Mesenchymal stem cell (in vitro differentiated cells and primary cell): ENCODE measurements around the gene RAD51B.
A peak's percentile ranks its signal among the peaks of the same experiment; 100 is the strongest.

Source experiments
- DNase-seq: peaks from one replicate; pipeline ENCODE4 v3.0.0-alpha.2; 2013
- H2AFZ ChIP-seq: one replicate; pipeline ENCODE4 v1.6.1; 2013; ENCODE audit warnings: low read depth, mild to moderate bottlenecking, control low read depth, inconsistent platforms, low read length, moderate library complexity
- H2AK5ac ChIP-seq: 2 replicates; pipeline ENCODE4 v1.6.1; 2013; ENCODE audit warnings: low read length, moderate library complexity, mild to moderate bottlenecking, inconsistent platforms; ENCODE audit not compliant: severe bottlenecking
- H2BK120ac ChIP-seq: one replicate; pipeline ENCODE4 v1.6.1; 2013; ENCODE audit warnings: low read depth, mild to moderate bottlenecking, inconsistent platforms, low read length, moderate library complexity
- H2BK12ac ChIP-seq, 2 experiments: one replicate each; pipeline ENCODE4 v1.6.1; 2013; ENCODE audit warnings: inconsistent platforms in 2 of 2, low read length in 2 of 2, mild to moderate bottlenecking in 2 of 2, moderate library complexity in 2 of 2, control low read depth in 1 of 2
- H2BK15ac ChIP-seq: one replicate; pipeline ENCODE4 v1.6.1; 2013; ENCODE audit warnings: mild to moderate bottlenecking, low read depth, inconsistent platforms; ENCODE audit not compliant: poor library complexity, severe bottlenecking
- H2BK5ac ChIP-seq: 2 replicates; pipeline ENCODE4 v1.6.1; 2013; ENCODE audit warnings: low read depth, mild to moderate bottlenecking, low read length, control low read depth, inconsistent platforms; ENCODE audit not compliant: poor library complexity, severe bottlenecking
- H3K14ac ChIP-seq, 2 experiments: one replicate each; pipeline ENCODE4 v1.6.1; 2013; ENCODE audit warnings: inconsistent platforms in 2 of 2, low read length in 2 of 2, control low read depth in 1 of 2, mild to moderate bottlenecking in 1 of 2, moderate library complexity in 1 of 2
- H3K18ac ChIP-seq, 2 experiments: one replicate each; pipeline ENCODE4 v1.6.1; 2013; ENCODE audit warnings: inconsistent platforms in 2 of 2, low read length in 2 of 2, control low read depth in 1 of 2, low read depth in 1 of 2, mild to moderate bottlenecking in 1 of 2
- H3K23ac ChIP-seq, 2 experiments: one replicate each; pipeline ENCODE4 v1.6.1; 2013; ENCODE audit warnings: inconsistent platforms in 2 of 2, low read length in 2 of 2, mild to moderate bottlenecking in 2 of 2, moderate library complexity in 2 of 2, control low read depth in 1 of 2
- H3K27ac ChIP-seq: 2 replicates; pipeline ENCODE4 v1.5.1; 2013; ENCODE audit warnings: mild to moderate bottlenecking, moderate library complexity, low read length, control low read depth, inconsistent platforms; ENCODE audit not compliant: poor library complexity, severe bottlenecking
- H3K27me3 ChIP-seq, 2 experiments: 2 replicates each; pipeline versions ENCODE4 v1.6.1 to v1.7.0; 2013; ENCODE audit warnings: low read length in 2 of 2, mild to moderate bottlenecking in 2 of 2, moderate library complexity in 2 of 2, control low read depth in 1 of 2, inconsistent platforms in 1 of 2; ENCODE audit not compliant: control insufficient read depth in 1 of 2, insufficient read depth in 1 of 2
- H3K36me3 ChIP-seq, 2 experiments: 2 replicates each; pipeline versions ENCODE4 v1.6.1 to v1.7.0; 2013; ENCODE audit warnings: low read length in 2 of 2, control low read depth in 1 of 2, inconsistent platforms in 1 of 2, low read depth in 1 of 2, mild to moderate bottlenecking in 1 of 2; ENCODE audit not compliant: insufficient read depth in 2 of 2, control insufficient read depth in 1 of 2
- H3K4ac ChIP-seq, 2 experiments: one replicate each; pipeline ENCODE4 v1.6.1; 2013; ENCODE audit warnings: inconsistent platforms in 2 of 2, low read length in 2 of 2, mild to moderate bottlenecking in 2 of 2, moderate library complexity in 2 of 2, control low read depth in 1 of 2, low read depth in 1 of 2
- H3K4me1 ChIP-seq: 2 replicates; pipeline ENCODE4 v1.6.1; 2013; ENCODE audit warnings: low read depth, low read length, control low read depth; ENCODE audit not compliant: control insufficient read depth, insufficient read depth
- H3K4me2 ChIP-seq: 2 replicates; pipeline ENCODE4 v1.6.1; 2013; ENCODE audit warnings: low read length, mild to moderate bottlenecking, inconsistent platforms; ENCODE audit not compliant: poor library complexity, severe bottlenecking
- H3K4me3 ChIP-seq, 2 experiments: 2 replicates each; pipeline versions ENCODE4 v1.5.1 to v1.7.0; 2013; ENCODE audit warnings: low read length in 2 of 2, mild to moderate bottlenecking in 2 of 2, control low read depth in 1 of 2, low read depth in 1 of 2; ENCODE audit not compliant: insufficient read depth in 1 of 2
- H3K79me1 ChIP-seq: replicated peaks from 2 replicates; pipeline ENCODE4 v1.6.1; 2013; ENCODE audit warnings: mild to moderate bottlenecking, control low read depth, low read length, inconsistent platforms; ENCODE audit not compliant: poor library complexity, severe bottlenecking
- H3K9ac ChIP-seq: 2 replicates; pipeline ENCODE4 v1.7.0; 2013; ENCODE audit warnings: mild to moderate bottlenecking, low read length, moderate library complexity
- H3K9me3 ChIP-seq: 2 replicates; pipeline ENCODE4 v1.7.0; 2013; ENCODE audit warnings: mild to moderate bottlenecking, low read length; ENCODE audit not compliant: control insufficient read depth
- H4K8ac ChIP-seq: one replicate; pipeline ENCODE4 v1.6.1; 2013; ENCODE audit warnings: inconsistent platforms, mild to moderate bottlenecking, low read length, moderate library complexity
- H4K91ac ChIP-seq: one replicate; pipeline ENCODE4 v1.6.1; 2013; ENCODE audit warnings: mild to moderate bottlenecking, low read length, inconsistent platforms
- WGBS: methylation state at CpG from one replicate; pipeline ENCODE4 v1.1.7; 2013; ENCODE audit warnings: mixed read lengths; 5-methylcytosine and 5-hydroxymethylcytosine counted together

The RAD51B gene

DNA sequence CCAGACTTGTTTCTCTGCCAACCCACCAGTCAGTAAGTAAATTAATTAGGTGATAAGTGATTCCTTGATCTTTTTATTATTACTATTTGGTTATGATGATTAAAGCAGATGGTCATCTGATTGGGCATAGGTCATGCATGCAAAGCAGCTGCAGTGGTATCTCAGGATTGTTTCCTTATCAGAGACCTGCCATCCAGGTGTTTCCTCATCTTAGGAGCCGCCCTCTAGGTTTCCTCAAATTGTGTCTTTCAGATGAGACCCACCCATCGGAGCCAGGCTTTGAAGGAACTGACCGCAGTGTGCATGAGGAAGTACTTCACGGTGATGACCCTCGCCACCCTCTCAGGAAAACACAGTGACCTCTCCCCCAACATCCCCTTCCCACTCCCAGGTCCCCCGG is 910.0 kb downstream of the RAD51B start:
- DNase-seq: no peak
- H4K91ac ChIP-seq: no peak overlapping the region
- H3K4ac ChIP-seq: no peak overlapping the region
- H2BK5ac ChIP-seq: no peak overlapping the region
- H4K8ac ChIP-seq: no peak overlapping the region
- no peak overlapping the region for H2BK12ac ChIP-seq
- no peaks in the 10 kb centered on the region for H3K9me3 ChIP-seq
- no peak overlapping the region for H3K14ac ChIP-seq
- no peak overlapping the region for H2AFZ ChIP-seq
- no peaks in the 10 kb centered on the region for H3K36me3 ChIP-seq
- WGBS: over 99% methylated on average over 5 of the region's 6 CpGs
- H3K79me1 ChIP-seq: no peaks in the 10 kb centered on the region
- no peak overlapping the region for H2BK15ac ChIP-seq
- H3K18ac ChIP-seq: no peak overlapping the region
- no peak overlapping the region for H3K27ac ChIP-seq
- no peak overlapping the region for H3K9ac ChIP-seq
- no peak overlapping the region for H2BK120ac ChIP-seq
- no peak overlapping the region for H3K4me3 ChIP-seq
- no peak overlapping the region for H3K23ac ChIP-seq
- no peak overlapping the region for H2AK5ac ChIP-seq
- H3K27me3 ChIP-seq: no peaks in the 10 kb centered on the region
- H3K4me1 ChIP-seq: peaks cover 4% of the 10 kb centered on the region
- H3K4me2 ChIP-seq: no peak overlapping the region

DNA sequence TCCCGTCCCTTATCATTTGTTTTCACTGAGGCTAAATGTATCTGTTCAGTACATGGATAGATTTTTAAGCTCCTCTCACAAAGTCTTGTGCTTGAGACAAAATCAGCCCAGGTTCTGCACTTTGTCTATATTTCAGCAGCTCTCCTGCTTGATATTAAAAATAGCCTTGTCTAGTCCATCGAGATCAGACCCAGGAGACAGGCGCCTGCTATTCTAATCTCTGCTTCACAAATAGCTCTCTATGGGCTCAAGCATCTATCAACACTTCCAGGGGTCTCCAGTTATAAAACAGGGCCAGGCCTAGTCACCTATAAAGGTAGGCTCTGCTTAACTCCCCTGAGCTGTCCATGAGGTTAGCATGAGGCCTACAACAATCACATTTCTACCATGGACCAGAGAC is 910.8 kb downstream of the RAD51B start:
- H4K91ac ChIP-seq: no peak overlapping the region
- H2BK15ac ChIP-seq: no peak overlapping the region
- no peak overlapping the region for H3K4ac ChIP-seq
- H2BK120ac ChIP-seq: no peak overlapping the region
- no peak for DNase-seq
- H3K4me3 ChIP-seq: no peak overlapping the region
- no peak overlapping the region for H3K4me2 ChIP-seq
- H2AK5ac ChIP-seq: no peak overlapping the region
- H3K14ac ChIP-seq: no peak overlapping the region
- H3K27me3 ChIP-seq: no peaks in the 10 kb centered on the region
- no peak overlapping the region for H2AFZ ChIP-seq
- no peak overlapping the region for H3K23ac ChIP-seq
- H3K9ac ChIP-seq: no peak overlapping the region
- no peak overlapping the region for H3K27ac ChIP-seq
- peak overlapping the region in 1 of 2 experiments; percentile 43 for H2BK12ac ChIP-seq
- no peaks in the 10 kb centered on the region for H3K9me3 ChIP-seq
- no peak overlapping the region for H3K18ac ChIP-seq
- no peaks in the 10 kb centered on the region for H3K79me1 ChIP-seq
- peaks cover 4% of the 10 kb centered on the region for H3K4me1 ChIP-seq
- 81% methylated on average over 3 of the region's 3 CpGs for WGBS
- H2BK5ac ChIP-seq: no peak overlapping the region
- no peaks in the 10 kb centered on the region for H3K36me3 ChIP-seq
- no peak overlapping the region for H4K8ac ChIP-seq

DNA sequence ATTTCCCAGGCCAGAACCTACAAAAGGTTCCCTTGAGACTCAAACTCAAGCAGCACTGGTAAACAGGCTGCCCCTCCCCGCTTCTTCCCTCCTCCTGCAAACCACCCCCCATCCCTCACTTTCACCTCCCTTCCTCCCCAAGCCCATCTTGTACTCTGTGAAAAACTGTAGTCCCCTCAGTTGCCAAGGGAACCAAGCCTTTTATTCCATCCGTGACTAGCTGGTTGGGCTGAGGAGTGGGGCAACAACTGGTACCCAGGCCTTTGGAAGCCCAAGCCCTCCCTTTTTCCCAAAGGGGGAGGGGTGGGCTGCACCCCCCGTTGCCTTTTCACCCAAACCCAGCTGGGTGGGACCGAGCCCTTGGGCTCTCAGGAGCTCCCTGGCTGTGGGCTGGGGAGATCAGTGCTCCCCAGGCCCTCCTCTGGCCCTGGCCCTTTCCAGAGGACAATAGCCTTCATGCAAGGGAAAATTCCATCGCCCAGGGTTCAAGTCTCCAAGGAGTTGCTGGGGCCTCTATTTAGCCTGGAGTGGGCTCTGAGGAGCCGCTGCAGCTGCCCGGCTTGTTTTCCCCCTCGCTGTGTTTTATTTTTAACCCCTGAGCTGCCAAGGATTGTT is 911.3 kb downstream of the RAD51B start:
- Histone ChIP-seq H3K36me3 (no peaks in the 10 kb centered on the region), H2AK5ac (no peak overlapping the region), H4K8ac (peak overlapping the region; percentile 39), H2BK15ac (peak overlapping the region; percentile 91), H2BK120ac (peak overlapping the region; percentile 82), H3K9me3 (no peaks in the 10 kb centered on the region), H3K14ac (no peak overlapping the region), H3K18ac (peak overlapping the region in 1 of 2 experiments; percentile 56), H3K4me2 (no peak overlapping the region), H3K4ac (peak overlapping the region in 1 of 2 experiments; percentile 37), H3K23ac (no peak overlapping the region), H2BK5ac (no peak overlapping the region), H3K79me1 (no peaks in the 10 kb centered on the region), H2BK12ac (peak overlapping the region; percentile 38 to 59), H3K9ac (no peak overlapping the region), H3K4me1 (peaks cover 4% of the 10 kb centered on the region), H3K4me3 (no peak overlapping the region), H3K27ac (no peak overlapping the region), H4K91ac (peak overlapping the region; percentile 45), H3K27me3 (no peaks in the 10 kb centered on the region), H2AFZ (no peak overlapping the region)
- WGBS: 32% methylated on average over 8 of the region's 8 CpGs
- DNase-seq: no peak

- H2BK15ac ChIP-seq: no peak overlapping the region
- H2BK120ac ChIP-seq: no peak overlapping the region
- H4K91ac ChIP-seq: no peak overlapping the region
- no peak overlapping the region for H2AK5ac ChIP-seq
- peak overlapping the region; percentile 45 to 89 for H2BK12ac ChIP-seq
- H3K4me3 ChIP-seq: no peak overlapping the region
- no peaks in the 10 kb centered on the region for H3K36me3 ChIP-seq
- peak; percentile 42 for DNase-seq
- no peak overlapping the region for H2BK5ac ChIP-seq
- H3K14ac ChIP-seq: no peak overlapping the region
- no peak overlapping the region for H3K4me2 ChIP-seq
- H3K79me1 ChIP-seq: no peaks in the 10 kb centered on the region
- H3K4ac ChIP-seq: peak overlapping the region in 1 of 2 experiments; percentile 78
- no peak overlapping the region for H3K9ac ChIP-seq
- H3K27ac ChIP-seq: no peak overlapping the region
- no peak overlapping the region for H3K23ac ChIP-seq
- H3K4me1 ChIP-seq: peaks cover 6% of the 10 kb centered on the region
- 94% methylated on average over 12 of the region's 12 CpGs for WGBS
- no peaks in the 10 kb centered on the region for H3K9me3 ChIP-seq
- H3K18ac ChIP-seq: peak overlapping the region; percentile 11 to 75
- peak overlapping the region; percentile 66 for H4K8ac ChIP-seq
- H3K27me3 ChIP-seq: no peaks in the 10 kb centered on the region
- no peak overlapping the region for H2AFZ ChIP-seq
Observed at GRCh38 chr14:68733086-68733914, 913.7 kb downstream of the RAD51B start.
